Posterior cingulate gyrus (tissue), 11 donors: ENCODE measurements around the gene ZNF280A.
"Not testable (repeated sequence)": the region's sequence is repeated elsewhere in the genome, so short reads cannot be mapped to it uniquely, and the experiment has no call there.

Experiments
- DNase-seq, 10 donors: peaks; one replicate each; pipeline versions ENCODE4 v3.0.0 to v3.0.0-alpha.2; 2020 to 2021; ENCODE audit warnings: mixed read lengths in 3 of 10
- intact Hi-C: fragments of 100-400 bp; cut with DNase I; formaldehyde crosslinking; loops from one replicate; pipeline ENCODE4 v1.15.1; 2023

Gene ZNF280A

GRCh38 chr22:22479116-22479515 lies 41.0 kb downstream of the ZNF280A start:
- DNase-seq = no peak
- intact Hi-C loops = no loop called here

- no peak for DNase-seq
- intact Hi-C loops = no loop called here
Measured at GRCh38 chr22:22478470-22478869, 41.6 kb downstream of the ZNF280A start.

GRCh38 chr22:22474733-22475132 lies 45.3 kb downstream of the ZNF280A start:
- no peak for DNase-seq
- intact Hi-C loops = no loop called here

GRCh38 chr22:22471104-22471503 lies 49.0 kb downstream of the ZNF280A start:
- DNase-seq, intact Hi-C loops: not testable (repeated sequence)

- intact Hi-C loops = loop anchor here (10.0 kb wide), 1 partner anchor 655 kb away; no protein-coding TSS in a partner anchor
- DNase-seq = no peak
Measured at GRCh38 chr22:22469527-22469926, 50.5 kb downstream of the ZNF280A start.

GRCh38 chr22:22468794-22469469 lies 51.1 kb downstream of the ZNF280A start:
- not testable (repeated sequence) for DNase-seq
- intact Hi-C loops = loop anchor here (10.0 kb wide), 1 partner anchor 656 kb away; no protein-coding TSS in a partner anchor

- intact Hi-C loops = loop anchor here (10.0 kb wide), 1 partner anchor 658 kb away; no protein-coding TSS in a partner anchor
- no peak for DNase-seq
Measured at GRCh38 chr22:22467112-22467511, 53.0 kb downstream of the ZNF280A start.

GRCh38 chr22:22465782-22466181 lies 54.3 kb downstream of the ZNF280A start:
- DNase-seq = no peak
- intact Hi-C loops = loop anchor here (10.0 kb wide), 1 partner anchor 659 kb away; no protein-coding TSS in a partner anchor

GRCh38 chr22:22465094-22465602 lies 54.9 kb downstream of the ZNF280A start:
- no peak for DNase-seq
- intact Hi-C loops = loop anchor here (10.0 kb wide), 1 partner anchor 660 kb away; no protein-coding TSS in a partner anchor

GRCh38 chr22:22464541-22465054 lies 55.5 kb downstream of the ZNF280A start:
- DNase-seq = no peak
- intact Hi-C loops = loop anchor here (1.0 to 10.0 kb wide), 2 partner anchors 492 to 660 kb away; no protein-coding TSS in a partner anchor

GRCh38 chr22:22463855-22464540 lies 56.1 kb downstream of the ZNF280A start:
- intact Hi-C loops = loop anchor here (1.0 to 10.0 kb wide), 2 partner anchors 492 to 661 kb away; no protein-coding TSS in a partner anchor
- DNase-seq = peak in 5 of 10 donors; percentile 16 to 66 (median 56)
